H1 (cell line): ENCODE data around the gene ETF1. TPM values are rescaled to one million over a fixed set of nuclear protein-coding genes. Genes with fewer than 3 reads are reported as not detected.
A peak's percentile ranks its signal among the peaks of the same experiment; 100 is the strongest.

Source experiments
- CTCF ChIA-PET: fragments of 300-600 bp; sonication (Branson Sonifier 250); formaldehyde crosslinking; loops from one replicate; lab custom pipeline; 2021; ENCODE audit not compliant: partially characterized antibody; lab: Charles Lee
- POLR2A ChIA-PET: fragments of 300-600 bp; sonication (Branson Sonifier 250); formaldehyde crosslinking; loops from one replicate; lab custom pipeline; 2021; ENCODE audit warnings: inconsistent platforms; ENCODE audit not compliant: partially characterized antibody; lab: Charles Lee
- DNase-seq, 2 experiments: peaks; one replicate each; pipeline versions ENCODE4 v3.0.0 to v3.0.0-alpha.2; 2010 to 2022; ENCODE audit warnings: low spot score in 2 of 2, low read depth in 1 of 2, mixed read lengths in 1 of 2
- FAIRE-seq: peaks from 2 replicates; lab custom pipeline; 2011; peaks lifted over from hg19 to GRCh38; lab: Jason Lieb, UNC
- H2AFZ ChIP-seq: 2 replicates; pipeline ENCODE4 v1.8.1; 2012; ENCODE audit warnings: low read length, inconsistent platforms
- H2AK5ac ChIP-seq: 2 replicates; pipeline ENCODE4 v1.6.1; 2013; ENCODE audit warnings: low read depth, low read length
- H2BK120ac ChIP-seq: replicated peaks from 2 replicates; pipeline ENCODE3; 2013; ENCODE audit warnings: low read depth, low read length, inconsistent platforms
- H2BK12ac ChIP-seq: 2 replicates; pipeline ENCODE4 v1.6.1; 2013; ENCODE audit warnings: low read depth, low read length
- H2BK15ac ChIP-seq: 2 replicates; pipeline ENCODE4 v1.6.1; 2013; ENCODE audit warnings: low read length
- H2BK20ac ChIP-seq: 2 replicates; pipeline ENCODE4 v1.6.1; 2013; ENCODE audit warnings: low read length
- H2BK5ac ChIP-seq: 2 replicates; pipeline ENCODE4 v1.6.1; 2013; ENCODE audit warnings: low read depth, low read length
- H3K14ac ChIP-seq: 2 replicates; pipeline ENCODE4 v1.6.1; 2013; ENCODE audit warnings: inconsistent platforms; ENCODE audit not compliant: insufficient read length
- H3K18ac ChIP-seq: 2 replicates; pipeline ENCODE4 v1.6.1; 2013; ENCODE audit warnings: low read length; ENCODE audit errors: extremely low read depth
- H3K23ac ChIP-seq: 2 replicates; pipeline ENCODE4 v1.6.1; 2013; ENCODE audit warnings: inconsistent platforms; ENCODE audit not compliant: insufficient read length
- H3K23me2 ChIP-seq: 2 replicates; pipeline ENCODE4 v1.6.1; 2013; ENCODE audit warnings: low read depth, low read length
- H3K27ac ChIP-seq: 2 replicates; pipeline ENCODE4 v1.6.1; 2011; ENCODE audit warnings: low read depth, low read length, inconsistent platforms
- H3K27me3 ChIP-seq, 4 experiments: replicated peaks in 1 of 4; 1 replicate in 1 of 4; 2 replicates in 3 of 4; pipeline versions ENCODE4 v1.6.1 to v1.8.1; 2011 to 2013; ENCODE audit warnings: low read length in 3 of 4, mild to moderate bottlenecking in 3 of 4, inconsistent platforms in 2 of 4, mixed read lengths in 2 of 4, moderate library complexity in 1 of 4; ENCODE audit not compliant: control insufficient read depth in 3 of 4, insufficient read depth in 3 of 4; ENCODE audit errors: extremely low read depth in 1 of 4
- H3K36me3 ChIP-seq, 4 experiments: 2 replicates each; pipeline versions ENCODE4 v1.6.1 to v1.8.1; 2011 to 2013; ENCODE audit warnings: mild to moderate bottlenecking in 4 of 4, low read length in 3 of 4, moderate library complexity in 2 of 4, control low read depth in 1 of 4, inconsistent platforms in 1 of 4; ENCODE audit not compliant: insufficient read depth in 4 of 4, control insufficient read depth in 2 of 4
- H3K4ac ChIP-seq: replicated peaks from 2 replicates; pipeline ENCODE3; 2013; ENCODE audit warnings: low read length, low read depth, mixed read lengths, inconsistent platforms; ENCODE audit not compliant: insufficient read length
- H3K4me1 ChIP-seq, 4 experiments: replicated peaks in 1 of 4; 1 replicate in 1 of 4; 2 replicates in 3 of 4; pipeline versions ENCODE4 v1.6.1 to v1.8.1; 2011 to 2013; ENCODE audit warnings: low read length in 3 of 4, inconsistent platforms in 2 of 4, mixed read lengths in 1 of 4; ENCODE audit not compliant: insufficient read depth in 4 of 4, control insufficient read depth in 3 of 4
- H3K4me2 ChIP-seq, 2 experiments: 2 replicates each; pipeline versions ENCODE4 v1.6.1 to v1.8.1; 2011 to 2013; ENCODE audit warnings: low read depth in 2 of 2, low read length in 2 of 2, control low read depth in 1 of 2, inconsistent platforms in 1 of 2, mild to moderate bottlenecking in 1 of 2; ENCODE audit not compliant: insufficient read depth in 1 of 2
- H3K4me3 ChIP-seq, 4 experiments: fragments of 200-600, 300-600 bp in 1 of 4; sonication (generic), shearing (Covaris generic), sonication (Bioruptor Twin) in 1 of 4; 2 replicates each; pipeline versions ENCODE4 v1.5.1 to v1.8.1; 2011 to 2016; ENCODE audit warnings: low read length in 4 of 4, low read depth in 3 of 4, control low read depth in 2 of 4, inconsistent platforms in 2 of 4, mild to moderate bottlenecking in 2 of 4, mixed read lengths in 1 of 4, moderate library complexity in 1 of 4; ENCODE audit not compliant: insufficient read depth in 2 of 4; ENCODE audit errors: extremely low read depth in 1 of 4
- H3K56ac ChIP-seq: replicated peaks from 2 replicates; pipeline ENCODE3; 2013; ENCODE audit warnings: low read depth, mild to moderate bottlenecking, mixed read lengths, low read length, inconsistent platforms; ENCODE audit not compliant: insufficient read length
- H3K79me1 ChIP-seq: 2 replicates; pipeline ENCODE4 v1.6.1; 2013; ENCODE audit warnings: low read depth, low read length, control low read depth
- H3K79me2 ChIP-seq, 2 experiments: 2 replicates each; pipeline versions ENCODE4 v1.6.1 to v1.8.1; 2012 to 2013; ENCODE audit warnings: low read length in 2 of 2, mild to moderate bottlenecking in 2 of 2, inconsistent platforms in 1 of 2; ENCODE audit not compliant: insufficient read depth in 2 of 2, control insufficient read depth in 1 of 2
- H3K9ac ChIP-seq, 4 experiments: replicated peaks in 1 of 4; 1 replicate in 1 of 4; 2 replicates in 3 of 4; pipeline versions ENCODE4 v1.6.1 to v1.8.1; 2011 to 2013; ENCODE audit warnings: low read depth in 3 of 4, low read length in 3 of 4, control low read depth in 2 of 4, mild to moderate bottlenecking in 2 of 4, moderate library complexity in 2 of 4, inconsistent platforms in 1 of 4; ENCODE audit errors: extremely low read depth in 1 of 4
- H3K9me3 ChIP-seq, 2 experiments: 2 replicates each; pipeline versions ENCODE4 v1.6.1 to v1.8.1; 2012 to 2013; ENCODE audit warnings: mild to moderate bottlenecking in 2 of 2, moderate library complexity in 2 of 2, control low read depth in 1 of 2, inconsistent platforms in 1 of 2, low read depth in 1 of 2, low read length in 1 of 2, mixed read lengths in 1 of 2; ENCODE audit not compliant: insufficient read depth in 2 of 2
- H4K20me1 ChIP-seq, 2 experiments: replicated peaks in 1 of 2; 2 replicates each; pipeline versions ENCODE3 to v1.8.1; 2011 to 2013; ENCODE audit warnings: inconsistent platforms in 2 of 2, low read length in 2 of 2, mild to moderate bottlenecking in 1 of 2; ENCODE audit not compliant: insufficient read depth in 2 of 2, control insufficient read depth in 1 of 2
- H4K5ac ChIP-seq: 2 replicates; pipeline ENCODE4 v1.6.1; 2013; ENCODE audit warnings: low read length, low read depth, mixed read lengths, inconsistent platforms; ENCODE audit not compliant: insufficient read length
- H4K8ac ChIP-seq: 2 replicates; pipeline ENCODE4 v1.8.0; 2013; ENCODE audit warnings: mild to moderate bottlenecking, moderate library complexity, low read length, inconsistent platforms; ENCODE audit not compliant: insufficient read depth; ENCODE audit errors: extremely low read depth
- H4K91ac ChIP-seq: replicated peaks from 2 replicates; pipeline ENCODE3; 2013; ENCODE audit warnings: low read length, mixed read lengths, inconsistent platforms; ENCODE audit not compliant: insufficient read length
- ATF2 ChIP-seq: IDR thresholded peaks from 2 replicates; pipeline ENCODE4 v1.6.1; 2012; ENCODE audit warnings: low read length, inconsistent platforms
- CTBP2 ChIP-seq: IDR thresholded peaks from 2 replicates; pipeline ENCODE4 v1.7.0; 2011; ENCODE audit warnings: borderline replicate concordance, mild to moderate bottlenecking, moderate library complexity, mixed read lengths, low read length; ENCODE audit not compliant: insufficient read depth, insufficient read length
- HDAC2 ChIP-seq, 2 experiments: fragments of 300-600 bp in 1 of 2; sonication (generic) in 1 of 2; IDR thresholded peaks; 2 replicates each; pipeline ENCODE4 v1.6.1; 2011 to 2012; ENCODE audit warnings: low read depth in 2 of 2, low read length in 2 of 2, mild to moderate bottlenecking in 2 of 2, moderate library complexity in 2 of 2, borderline replicate concordance in 1 of 2, inconsistent platforms in 1 of 2
- KDM1A ChIP-seq: fragments of 200-600, 300-600 bp; sonication (generic); IDR thresholded peaks from 2 replicates; pipeline ENCODE4 v1.7.1; 2016; ENCODE audit warnings: mild to moderate bottlenecking, low read length, borderline replicate concordance
- MAX ChIP-seq: IDR thresholded peaks from 2 replicates; pipeline ENCODE4 v1.6.1; 2012; ENCODE audit warnings: inconsistent platforms
- NANOG ChIP-seq: IDR thresholded peaks from 2 replicates; pipeline ENCODE4 v1.6.1; 2011; ENCODE audit warnings: low read length, low read depth, mild to moderate bottlenecking, inconsistent platforms; ENCODE audit not compliant: insufficient read depth, poor library complexity, severe bottlenecking
- POU5F1 ChIP-seq: IDR thresholded peaks from 2 replicates; pipeline ENCODE4 v1.6.1; 2011; ENCODE audit warnings: low read depth, mild to moderate bottlenecking, low read length, moderate library complexity
- RBBP5 ChIP-seq: IDR thresholded peaks from 2 replicates; pipeline ENCODE4 v1.7.1; 2012; ENCODE audit warnings: low read depth, mild to moderate bottlenecking, inconsistent platforms, low read length, moderate library complexity, borderline replicate concordance
- SIRT6 ChIP-seq: IDR thresholded peaks from one replicate; pipeline ENCODE4 v1.7.1; 2012; ENCODE audit warnings: low read length, inconsistent platforms
- TAF7 ChIP-seq: optimal IDR thresholded peaks from 2 replicates; pipeline ENCODE3; 2011; ENCODE audit warnings: low read depth, mild to moderate bottlenecking, inconsistent platforms, low read length, moderate library complexity, borderline replicate concordance
- ZNF274 ChIP-seq: IDR thresholded peaks from 2 replicates; pipeline ENCODE4 v1.7.0; 2012; ENCODE audit warnings: low read length, borderline replicate concordance; ENCODE audit errors: extremely low read depth
- WGBS, 2 experiments: shearing (Covaris generic) in 1 of 2; methylation state at CpG; one replicate each; pipeline versions ENCODE4 v1.1.6 to v1.1.7; 2013 to 2015; ENCODE audit warnings: low lambda C conversion rate in 2 of 2, mixed read lengths in 2 of 2, inconsistent platforms in 1 of 2, low coverage in 1 of 2, missing lambda C conversion rate in 1 of 2; ENCODE audit not compliant: insufficient replicate concordance in 2 of 2, insufficient coverage in 1 of 2, insufficient read length in 1 of 2; ENCODE audit errors: extremely low coverage in 1 of 2, missing lambda C conversion rate in 1 of 2; 5-methylcytosine and 5-hydroxymethylcytosine counted together
- polyA plus RNA-seq, 7 experiments: library from polyadenylated mRNA; depleted of rRNA in 3 of 7; stranded (reverse) in 5 of 7; unstranded in 2 of 7; fragments of >200 nt in 5 of 7; fragments of 200-250 nt in 2 of 7; gene quantifications; 1 replicate in 5 of 7; 2 replicates in 1 of 7; 4 replicates in 1 of 7; pipeline versions ENCODE4 v1.2.1 to v1.2.3, GENCODE V29; 2011 to 2013; ENCODE audit warnings: missing spikeins in 2 of 7, mixed read lengths in 2 of 7
- total RNA-seq: library from RNA; stranded (reverse); fragmentation: NEBNext Ultra II Directional; extraction: Animal tissue kit (Norgen Biotek cat#: 25700); gene quantifications from 2 replicates; pipeline ENCODE4 v1.2.1, GENCODE V29; 2021

ETF1 gene
- total and polyA plus RNA-seq, 2 of the 8 experiments (the other 6 are each of a cell fraction or from before 2014, with no cell fraction given), result 50.5 to 168 TPM

- 83% methylated on average over 8 of the region's 8 CpGs; no CpG with 5 or more reads in 1 of the 2 experiments for WGBS, 2 experiments
- Histone ChIP-seq H3K9ac (no peak overlapping the region), H4K91ac (no peak overlapping the region)
- TF ChIP-seq ATF2, result no peak
- TF ChIP-seq HDAC2 (IDR thresholded peaks at IDR 0.05; ENCODE audit: borderline replicate concordance in 1 of 2, low read depth in 2 of 2, low read length in 2 of 2), result no peak
- TF ChIP-seq POU5F1, result no peak
- TF ChIP-seq SIRT6, result no peak
- no peak for TF ChIP-seq MAX
- TF ChIP-seq RBBP5, result no peak
- TF ChIP-seq CTBP2, result no peak
- no peak for TF ChIP-seq NANOG
- TF ChIP-seq ZNF274, result no peak
- no peak for TF ChIP-seq KDM1A
- TF ChIP-seq TAF7, result no peak
Measured at GRCh38 chr5:138573223-138573622, 30.2 kb upstream of the ETF1 start.

More at GRCh38 chr5:138573223-138573622, 30.2 kb upstream of the ETF1 start:
- H3K36me3 ChIP-seq, result peaks cover 35 to 59% (median 49%) of the 10 kb centered on the region in 4 experiments
- no peak overlapping the region for H3K27ac ChIP-seq
- H3K9me3 ChIP-seq, result no peaks in the 10 kb centered on the region
- H3K23me2 ChIP-seq, result 0 out of 2 replicates have a peak, but pooled peaks cover 2% of the 10 kb centered on the region
- H2AK5ac ChIP-seq, result no peak overlapping the region
- H3K4me1 ChIP-seq, result peaks cover 0 to 3% (median 0%) of the 10 kb centered on the region in 4 experiments; a peak in 3 of 7 replicates
- peaks cover 0 to 6% of the 10 kb centered on the region in 2 experiments for H4K20me1 ChIP-seq
- no peak overlapping the region for H2BK5ac ChIP-seq
- H3K79me1 ChIP-seq, result peaks cover 3% of the 10 kb centered on the region; the same call in 1 of the 2 replicates
- no peak overlapping the region for H3K23ac ChIP-seq
- ChIA-PET CTCF (no interaction called here), POLR2A (interaction anchor here (1.0 to 24.2 kb wide), 6 partner anchors 9 to 700 kb away, joined by 3 to 1018 read pairs (median 26); partner anchors contain the start of genes EGR1 and ETF1)
- no peak overlapping the region for H3K56ac ChIP-seq
- no peak overlapping the region for H3K14ac ChIP-seq
- no peak overlapping the region for H4K8ac ChIP-seq
- no peak overlapping the region for H4K5ac ChIP-seq
- H3K18ac ChIP-seq, result no peak overlapping the region
- FAIRE-seq, result no peak
- no peak overlapping the region for H2BK120ac ChIP-seq
- H3K4ac ChIP-seq, result no peak overlapping the region
- no peaks in the 10 kb centered on the region for H3K27me3 ChIP-seq
- H3K4me3 ChIP-seq, result peak overlapping the region in 2 of 4 experiments; percentile 85 to 98; a peak in 1 of 8 replicates
- DNase-seq, result no peak
- no peak overlapping the region for H2BK12ac ChIP-seq
- no peak overlapping the region for H2BK20ac ChIP-seq
- H3K4me2 ChIP-seq, result peak overlapping the region in 1 of 2 experiments; percentile 38; a peak in 2 of 4 replicates
- H2AFZ ChIP-seq, result no peak overlapping the region
- peaks cover 22 to 63% of the 10 kb centered on the region in 2 experiments for H3K79me2 ChIP-seq
- H2BK15ac ChIP-seq, result no peak overlapping the region
